ENCODE results near the gene DIO3. TPM values are rescaled to one million over a fixed set of nuclear protein-coding genes. Genes with fewer than 3 reads are reported as not detected.
"Not testable (repeated sequence)": the region's sequence is repeated elsewhere in the genome, so short reads cannot be mapped to it uniquely, and the experiment has no call there.

The DIO3 gene
- total RNA-seq, 1 experiment from 2014 or later: 4.4 TPM

- TF ChIP-seq POLR2AphosphoS5 (IDR thresholded peaks at IDR 0.05; ENCODE audit: low read depth, low read length) (no peak), REST (IDR thresholded peaks at IDR 0.05; ENCODE audit: insufficient read depth in 1 of 2, low read depth in 2 of 2, low read length in 1 of 2) (no peak), TCF7L2 (IDR thresholded peaks at IDR 0.05; ENCODE audit: low read depth, low read length) (no peak), SIN3A (IDR thresholded peaks at IDR 0.05; ENCODE audit: borderline replicate concordance, insufficient read depth, low read depth, low read length) (no peak)
- TF ChIP-seq, protein P1, sequence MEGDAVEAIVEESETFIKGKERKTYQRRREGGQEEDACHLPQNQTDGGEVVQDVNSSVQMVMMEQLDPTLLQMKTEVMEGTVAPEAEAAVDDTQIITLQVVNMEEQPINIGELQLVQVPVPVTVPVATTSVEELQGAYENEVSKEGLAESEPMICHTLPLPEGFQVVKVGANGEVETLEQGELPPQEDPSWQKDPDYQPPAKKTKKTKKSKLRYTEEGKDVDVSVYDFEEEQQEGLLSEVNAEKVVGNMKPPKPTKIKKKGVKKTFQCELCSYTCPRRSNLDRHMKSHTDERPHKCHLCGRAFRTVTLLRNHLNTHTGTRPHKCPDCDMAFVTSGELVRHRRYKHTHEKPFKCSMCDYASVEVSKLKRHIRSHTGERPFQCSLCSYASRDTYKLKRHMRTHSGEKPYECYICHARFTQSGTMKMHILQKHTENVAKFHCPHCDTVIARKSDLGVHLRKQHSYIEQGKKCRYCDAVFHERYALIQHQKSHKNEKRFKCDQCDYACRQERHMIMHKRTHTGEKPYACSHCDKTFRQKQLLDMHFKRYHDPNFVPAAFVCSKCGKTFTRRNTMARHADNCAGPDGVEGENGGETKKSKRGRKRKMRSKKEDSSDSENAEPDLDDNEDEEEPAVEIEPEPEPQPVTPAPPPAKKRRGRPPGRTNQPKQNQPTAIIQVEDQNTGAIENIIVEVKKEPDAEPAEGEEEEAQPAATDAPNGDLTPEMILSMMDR (IDR thresholded peaks at IDR 0.05): no peak
- ATAC-seq: no peak
- no TSS peak for BruUV-seq (replicated peaks)
- no peaks in the 10 kb centered on the region for H3K4me1 ChIP-seq (ENCODE audit: control insufficient read depth, insufficient read depth, low read length)
- ChIA-PET CTCF (no interaction called here), POLR2A (no interaction called here)
- intact Hi-C loops (cut with micrococcal nuclease; ENCODE audit: unreplicated experiment): no loop called here
- no peak overlapping the region for H3K27ac ChIP-seq (ENCODE audit: low read length)
- in situ Hi-C loops (cut with HindIII; ENCODE audit: low pct_unique_long_range_greater_than_20kb, low sequenced_read_pairs): no loop called here
- no peaks in the 10 kb centered on the region for H3K27me3 ChIP-seq (ENCODE audit: control insufficient read depth, insufficient read depth, low read length)
- no peaks in the 10 kb centered on the region for H3K36me3 ChIP-seq (ENCODE audit: control insufficient read depth, insufficient read depth, low read length)
- DNase-seq (ENCODE audit: low read depth, low spot score): no peak
- H3K9me3 ChIP-seq (ENCODE audit: control insufficient read depth, insufficient read depth, low read depth, low read length): no peaks in the 10 kb centered on the region
- H3K4me3 ChIP-seq (ENCODE audit: low read depth in 2 of 2, low read length in 2 of 2): no peak overlapping the region
Measured at GRCh38 chr14:101571004-101571403, 9.7 kb downstream of the DIO3 start.

DNA sequence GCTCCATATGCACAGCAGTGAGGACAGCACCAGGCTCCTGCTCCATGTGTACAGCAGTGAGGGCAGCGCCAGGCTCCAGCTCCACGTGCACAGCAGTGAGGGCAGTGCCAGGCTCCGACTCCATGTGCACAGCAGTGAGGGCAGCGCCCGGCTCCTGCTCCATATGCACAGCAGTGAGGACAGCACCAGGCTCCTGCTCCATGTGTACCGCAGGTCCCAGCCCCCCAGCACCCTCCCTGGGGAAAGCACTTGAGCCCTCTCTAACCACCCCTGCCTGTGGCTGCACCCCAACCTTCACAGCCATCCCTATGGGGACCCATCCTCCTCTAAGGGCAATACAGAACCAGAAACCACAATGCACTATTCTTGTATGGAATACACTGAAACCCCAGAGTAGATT lies 11.2 kb downstream of the DIO3 start:
- H3K36me3 ChIP-seq (ENCODE audit: control insufficient read depth, insufficient read depth, low read length); DNase-seq (ENCODE audit: low read depth, low spot score); H3K4me1 ChIP-seq (ENCODE audit: control insufficient read depth, insufficient read depth, low read length); H3K27ac ChIP-seq (ENCODE audit: low read length); H3K27me3 ChIP-seq (ENCODE audit: control insufficient read depth, insufficient read depth, low read length); H3K4me3 ChIP-seq (ENCODE audit: low read depth in 2 of 2, low read length in 2 of 2); H3K9me3 ChIP-seq (ENCODE audit: control insufficient read depth, insufficient read depth, low read depth, low read length); POLR2A ChIA-PET; intact Hi-C loops (cut with micrococcal nuclease; ENCODE audit: unreplicated experiment); BruUV-seq (replicated peaks); in situ Hi-C loops (cut with HindIII; ENCODE audit: low pct_unique_long_range_greater_than_20kb, low sequenced_read_pairs); CTCF ChIA-PET; ATAC-seq: not testable (repeated sequence)

GRCh38 chr14:101573289-101573688 lies 12.0 kb downstream of the DIO3 start:
- TF ChIP-seq, protein P1 (IDR thresholded peaks at IDR 0.05): no peak
- TF ChIP-seq REST (IDR thresholded peaks at IDR 0.05; ENCODE audit: insufficient read depth in 1 of 2, low read depth in 2 of 2, low read length in 1 of 2) (no peak), TCF7L2 (IDR thresholded peaks at IDR 0.05; ENCODE audit: low read depth, low read length) (no peak), SIN3A (IDR thresholded peaks at IDR 0.05; ENCODE audit: borderline replicate concordance, insufficient read depth, low read depth, low read length) (no peak), POLR2AphosphoS5 (IDR thresholded peaks at IDR 0.05; ENCODE audit: low read depth, low read length) (no peak)
- intact Hi-C loops (cut with micrococcal nuclease; ENCODE audit: unreplicated experiment) (no loop called here), in situ Hi-C loops (cut with HindIII; ENCODE audit: low pct_unique_long_range_greater_than_20kb, low sequenced_read_pairs) (no loop called here)
- CTCF ChIA-PET: no interaction called here
- Histone ChIP-seq H3K36me3 (ENCODE audit: control insufficient read depth, insufficient read depth, low read length) (no peaks in the 10 kb centered on the region), H3K9me3 (ENCODE audit: control insufficient read depth, insufficient read depth, low read depth, low read length) (no peaks in the 10 kb centered on the region), H3K4me3 (ENCODE audit: low read depth in 2 of 2, low read length in 2 of 2) (no peak overlapping the region), H3K27ac (ENCODE audit: low read length) (no peak overlapping the region), H3K4me1 (ENCODE audit: control insufficient read depth, insufficient read depth, low read length) (no peaks in the 10 kb centered on the region), H3K27me3 (ENCODE audit: control insufficient read depth, insufficient read depth, low read length) (no peaks in the 10 kb centered on the region)
- BruUV-seq (replicated peaks): no TSS peak
- DNase-seq (ENCODE audit: low read depth, low spot score) (no peak), ATAC-seq (no peak)
- POLR2A ChIA-PET: no interaction called here
